ENCODE measurements around the gene CLCNKA. TPM values are rescaled to one million over a fixed set of nuclear protein-coding genes. Genes with fewer than 3 reads are reported as not detected.

The CLCNKA gene
- polyA plus RNA-seq, 1 donor (not counting 4 experiments of a cell fraction or from before 2014, with no cell fraction given) = not detected

DNA sequence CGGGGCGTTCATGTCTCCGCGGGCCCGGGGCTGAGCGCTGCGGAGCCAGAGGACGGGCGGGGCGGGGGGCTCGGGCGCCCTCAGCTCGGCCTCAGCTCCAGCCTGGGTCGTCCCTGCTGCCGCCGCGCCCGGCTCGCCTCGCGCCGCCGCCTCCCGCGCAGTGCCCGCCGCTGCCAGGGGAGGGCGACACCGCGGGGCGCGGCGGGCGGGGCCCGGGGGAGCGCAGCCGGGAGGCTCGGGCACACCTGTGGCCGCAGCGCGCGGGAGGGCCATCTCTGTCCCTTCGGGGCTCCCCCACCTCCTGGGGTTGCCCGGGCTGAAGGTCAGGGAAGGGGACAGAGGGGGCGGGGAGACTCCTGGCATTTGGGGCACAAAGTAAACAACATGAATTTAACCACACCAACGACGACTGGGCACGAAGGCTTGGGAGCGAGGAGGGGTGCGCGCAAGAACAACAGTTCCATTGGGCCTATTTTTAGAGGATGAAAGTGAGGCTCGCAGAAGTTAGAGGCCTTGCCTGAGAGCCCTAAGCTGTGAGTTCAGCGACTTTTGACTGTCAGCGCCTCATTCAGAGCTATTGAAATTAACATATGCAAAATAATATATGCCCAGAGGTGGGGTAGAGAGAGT is 51.8 kb downstream of the CLCNKA start, which contains the start of gene FAM131C:
FAM131C (minus strand) TSS at position 162 of the 630 bp plus-strand sequence. CDS start 209 bp downstream, outside the sequence.
- Histone ChIP-seq H4K20me1 (ENCODE audit: control insufficient read depth, extremely low read depth, insufficient read depth, low read length) (no peaks in the 10 kb centered on the region), H3K4me3 (ENCODE audit: control insufficient read depth in 2 of 3, extremely low read depth in 1 of 3, insufficient read depth in 2 of 3, low read depth in 1 of 3, low read length in 3 of 3) (peak within 1 kb of the TSS; percentile 39 to 52 (median 45)), H3K4me1 (ENCODE audit: control insufficient read depth, extremely low read depth, insufficient read depth, low read length) (peaks cover 29% of the 10 kb centered on the region), H3K27ac (ENCODE audit: control insufficient read depth, insufficient read depth, low read length) (no peak within 1 kb of the TSS), H2AFZ (ENCODE audit: control insufficient read depth, low read length) (peak within 1 kb of the TSS; percentile 68), H3K79me2 (ENCODE audit: control insufficient read depth, insufficient read depth, low read length) (no peaks in the 10 kb centered on the region), H3K4me2 (ENCODE audit: control insufficient read depth, extremely low read depth, insufficient read depth, low read depth, low read length) (peak within 1 kb of the TSS; percentile 77), H3K9ac (ENCODE audit: control insufficient read depth, extremely low read depth, insufficient read depth, low read length) (peak within 1 kb of the TSS; percentile 45), H3K27me3 (ENCODE audit: control insufficient read depth, extremely low read depth, insufficient read depth, low read length) (peaks cover 8% of the 10 kb centered on the region), H3K9me3 (ENCODE audit: control insufficient read depth, low read depth, low read length) (no peaks in the 10 kb centered on the region), H3K9me1 (ENCODE audit: control insufficient read depth, extremely low read depth, insufficient read depth, low read length) (no peaks in the 10 kb centered on the region), H3K36me3 (ENCODE audit: control insufficient read depth in 2 of 2, extremely low read depth in 1 of 2, insufficient read depth in 2 of 2, low read length in 2 of 2) (no peaks in the 10 kb centered on the region)
- TF ChIP-seq, protein P1, sequence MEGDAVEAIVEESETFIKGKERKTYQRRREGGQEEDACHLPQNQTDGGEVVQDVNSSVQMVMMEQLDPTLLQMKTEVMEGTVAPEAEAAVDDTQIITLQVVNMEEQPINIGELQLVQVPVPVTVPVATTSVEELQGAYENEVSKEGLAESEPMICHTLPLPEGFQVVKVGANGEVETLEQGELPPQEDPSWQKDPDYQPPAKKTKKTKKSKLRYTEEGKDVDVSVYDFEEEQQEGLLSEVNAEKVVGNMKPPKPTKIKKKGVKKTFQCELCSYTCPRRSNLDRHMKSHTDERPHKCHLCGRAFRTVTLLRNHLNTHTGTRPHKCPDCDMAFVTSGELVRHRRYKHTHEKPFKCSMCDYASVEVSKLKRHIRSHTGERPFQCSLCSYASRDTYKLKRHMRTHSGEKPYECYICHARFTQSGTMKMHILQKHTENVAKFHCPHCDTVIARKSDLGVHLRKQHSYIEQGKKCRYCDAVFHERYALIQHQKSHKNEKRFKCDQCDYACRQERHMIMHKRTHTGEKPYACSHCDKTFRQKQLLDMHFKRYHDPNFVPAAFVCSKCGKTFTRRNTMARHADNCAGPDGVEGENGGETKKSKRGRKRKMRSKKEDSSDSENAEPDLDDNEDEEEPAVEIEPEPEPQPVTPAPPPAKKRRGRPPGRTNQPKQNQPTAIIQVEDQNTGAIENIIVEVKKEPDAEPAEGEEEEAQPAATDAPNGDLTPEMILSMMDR (optimal IDR thresholded peaks at IDR 0.05 in 1 of 3, IDR thresholded peaks at IDR 0.05 in 1 of 3, conservative IDR thresholded peaks at IDR 0.05 in 1 of 3; ENCODE audit: extremely low read depth in 1 of 3, insufficient read depth in 2 of 3, low read length in 3 of 3) = peak in 2 of 3 experiments; percentile 4 to 30
- no peak for TF ChIP-seq EZH2 (IDR thresholded peaks at IDR 0.05; ENCODE audit: low read length)
- DNase-seq (ENCODE audit: low read depth, low spot score) (no peak), FAIRE-seq (no peak)
- dilution Hi-C loops (cut with MboI; ENCODE audit: extremely low pct_ligation_motif_present, low sequenced_read_pairs) = no loop called here

DNA sequence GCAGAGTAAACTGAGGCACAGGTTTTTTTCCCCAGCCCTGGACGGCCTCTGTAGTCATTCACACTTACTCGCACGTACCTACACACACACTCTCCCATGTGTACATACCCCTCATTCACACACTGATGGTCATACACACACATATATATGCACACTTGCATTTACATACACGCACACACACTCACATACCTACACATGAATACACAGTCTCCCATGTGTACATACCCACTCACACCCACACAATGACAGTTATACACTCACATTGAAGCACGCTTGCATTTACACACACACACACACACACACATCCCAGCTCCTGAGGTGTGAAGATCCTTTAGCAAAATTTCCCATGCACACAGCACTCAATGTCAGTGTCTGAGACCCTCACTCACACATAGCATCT is 52.4 kb downstream of the CLCNKA start:
- no peak overlapping the region for H3K4me3 ChIP-seq (ENCODE audit: control insufficient read depth in 2 of 3, extremely low read depth in 1 of 3, insufficient read depth in 2 of 3, low read depth in 1 of 3, low read length in 3 of 3)
- no peak overlapping the region for H2AFZ ChIP-seq (ENCODE audit: control insufficient read depth, low read length)
- H3K4me1 ChIP-seq (ENCODE audit: control insufficient read depth, extremely low read depth, insufficient read depth, low read length) = peaks cover 32% of the 10 kb centered on the region
- H3K27ac ChIP-seq (ENCODE audit: control insufficient read depth, insufficient read depth, low read length) = no peak overlapping the region
- no peaks in the 10 kb centered on the region for H3K9me1 ChIP-seq (ENCODE audit: control insufficient read depth, extremely low read depth, insufficient read depth, low read length)
- no peak for FAIRE-seq
- no peaks in the 10 kb centered on the region for H3K9me3 ChIP-seq (ENCODE audit: control insufficient read depth, low read depth, low read length)
- H3K9ac ChIP-seq (ENCODE audit: control insufficient read depth, extremely low read depth, insufficient read depth, low read length) = no peak overlapping the region
- peaks cover 8% of the 10 kb centered on the region for H3K27me3 ChIP-seq (ENCODE audit: control insufficient read depth, extremely low read depth, insufficient read depth, low read length)
- no peaks in the 10 kb centered on the region for H3K36me3 ChIP-seq (ENCODE audit: control insufficient read depth in 2 of 2, extremely low read depth in 1 of 2, insufficient read depth in 2 of 2, low read length in 2 of 2)
- no peaks in the 10 kb centered on the region for H3K79me2 ChIP-seq (ENCODE audit: control insufficient read depth, insufficient read depth, low read length)
- DNase-seq (ENCODE audit: low read depth, low spot score) = no peak
- dilution Hi-C loops (cut with MboI; ENCODE audit: extremely low pct_ligation_motif_present, low sequenced_read_pairs) = no loop called here
- TF ChIP-seq, protein P1 (optimal IDR thresholded peaks at IDR 0.05 in 1 of 3, IDR thresholded peaks at IDR 0.05 in 1 of 3, conservative IDR thresholded peaks at IDR 0.05 in 1 of 3; ENCODE audit: extremely low read depth in 1 of 3, insufficient read depth in 2 of 3, low read length in 3 of 3) = no peak
- no peak for TF ChIP-seq EZH2 (IDR thresholded peaks at IDR 0.05; ENCODE audit: low read length)
- peak overlapping the region; percentile 77 for H3K4me2 ChIP-seq (ENCODE audit: control insufficient read depth, extremely low read depth, insufficient read depth, low read depth, low read length)
- no peaks in the 10 kb centered on the region for H4K20me1 ChIP-seq (ENCODE audit: control insufficient read depth, extremely low read depth, insufficient read depth, low read length)
